Measurements from ENCODE around the gene ADAD2.

Gene ADAD2

DNA sequence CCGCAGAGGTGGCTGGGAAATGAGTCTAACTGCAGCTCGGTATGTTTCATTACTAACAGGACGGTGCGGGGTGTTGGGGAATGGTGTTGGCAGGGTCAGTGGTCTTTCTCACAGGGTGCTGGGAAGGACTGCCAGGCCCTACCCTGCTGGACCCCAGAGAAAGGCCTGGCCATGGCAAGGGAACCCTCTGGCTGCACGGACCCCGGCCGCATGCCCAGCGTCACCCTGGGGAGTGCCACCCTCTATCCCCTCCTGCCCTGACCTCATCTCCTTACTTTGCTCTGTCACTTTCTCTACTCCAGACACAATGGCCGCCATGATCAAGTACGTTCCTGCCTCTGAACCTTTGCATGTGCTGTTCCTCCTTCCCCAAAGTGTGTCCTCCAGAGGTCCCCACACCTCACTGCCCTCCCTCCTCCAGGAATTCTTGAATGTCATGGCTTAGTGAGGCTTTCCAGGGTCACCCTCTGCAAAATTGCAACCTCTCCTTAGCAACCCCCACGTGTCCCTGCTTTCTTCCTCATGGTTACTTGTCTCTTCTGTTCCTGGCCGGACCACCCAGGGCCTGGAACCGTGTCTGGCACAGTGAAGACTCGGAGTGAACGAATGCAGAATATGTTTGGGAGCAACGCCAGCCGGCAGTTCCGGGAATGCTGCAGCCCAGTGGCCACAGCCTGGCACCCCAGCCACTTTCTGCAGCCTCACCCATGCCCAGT is 15.2 kb downstream of the ADAD2 start:
- no peak for DNase-seq (ENCODE audit: low read depth)
- no peak overlapping the region for H3K4me3 ChIP-seq (ENCODE audit: low read depth, low read length)
- TF ChIP-seq, protein P1, sequence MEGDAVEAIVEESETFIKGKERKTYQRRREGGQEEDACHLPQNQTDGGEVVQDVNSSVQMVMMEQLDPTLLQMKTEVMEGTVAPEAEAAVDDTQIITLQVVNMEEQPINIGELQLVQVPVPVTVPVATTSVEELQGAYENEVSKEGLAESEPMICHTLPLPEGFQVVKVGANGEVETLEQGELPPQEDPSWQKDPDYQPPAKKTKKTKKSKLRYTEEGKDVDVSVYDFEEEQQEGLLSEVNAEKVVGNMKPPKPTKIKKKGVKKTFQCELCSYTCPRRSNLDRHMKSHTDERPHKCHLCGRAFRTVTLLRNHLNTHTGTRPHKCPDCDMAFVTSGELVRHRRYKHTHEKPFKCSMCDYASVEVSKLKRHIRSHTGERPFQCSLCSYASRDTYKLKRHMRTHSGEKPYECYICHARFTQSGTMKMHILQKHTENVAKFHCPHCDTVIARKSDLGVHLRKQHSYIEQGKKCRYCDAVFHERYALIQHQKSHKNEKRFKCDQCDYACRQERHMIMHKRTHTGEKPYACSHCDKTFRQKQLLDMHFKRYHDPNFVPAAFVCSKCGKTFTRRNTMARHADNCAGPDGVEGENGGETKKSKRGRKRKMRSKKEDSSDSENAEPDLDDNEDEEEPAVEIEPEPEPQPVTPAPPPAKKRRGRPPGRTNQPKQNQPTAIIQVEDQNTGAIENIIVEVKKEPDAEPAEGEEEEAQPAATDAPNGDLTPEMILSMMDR (IDR thresholded peaks at IDR 0.05; ENCODE audit: insufficient read depth, low read depth, low read length, missing control alignments): no peak

DNA sequence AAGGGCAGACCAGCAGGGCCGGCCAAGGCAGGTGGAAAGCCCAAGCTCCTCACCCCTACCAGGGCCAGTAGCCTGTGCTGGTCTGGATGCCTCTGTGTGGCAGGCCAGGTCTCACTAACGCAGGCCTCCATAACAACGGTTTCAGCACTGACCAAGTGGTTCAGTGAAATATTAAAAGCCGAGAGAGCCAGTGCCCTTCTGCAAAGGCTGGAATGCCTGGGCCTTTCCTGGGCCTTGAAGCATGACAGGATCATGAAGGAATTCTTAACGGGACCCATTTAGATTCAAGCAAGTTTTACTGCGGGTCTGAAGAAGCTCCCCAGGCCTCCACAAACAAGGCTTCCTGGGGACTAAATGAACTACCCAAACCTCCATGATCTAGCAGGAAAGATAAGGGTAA is 16.3 kb downstream of the ADAD2 start:
- no peak for DNase-seq (ENCODE audit: low read depth)
- TF ChIP-seq, protein P1 (IDR thresholded peaks at IDR 0.05; ENCODE audit: insufficient read depth, low read depth, low read length, missing control alignments): no peak
- no peak overlapping the region for H3K4me3 ChIP-seq (ENCODE audit: low read depth, low read length)

- no peak overlapping the region for H3K4me3 ChIP-seq (ENCODE audit: low read depth, low read length)
- DNase-seq (ENCODE audit: low read depth): no peak
- TF ChIP-seq, protein P1 (IDR thresholded peaks at IDR 0.05; ENCODE audit: insufficient read depth, low read depth, low read length, missing control alignments): no peak
Measured at GRCh38 chr16:84207879-84208278, 16.9 kb downstream of the ADAD2 start.

DNA sequence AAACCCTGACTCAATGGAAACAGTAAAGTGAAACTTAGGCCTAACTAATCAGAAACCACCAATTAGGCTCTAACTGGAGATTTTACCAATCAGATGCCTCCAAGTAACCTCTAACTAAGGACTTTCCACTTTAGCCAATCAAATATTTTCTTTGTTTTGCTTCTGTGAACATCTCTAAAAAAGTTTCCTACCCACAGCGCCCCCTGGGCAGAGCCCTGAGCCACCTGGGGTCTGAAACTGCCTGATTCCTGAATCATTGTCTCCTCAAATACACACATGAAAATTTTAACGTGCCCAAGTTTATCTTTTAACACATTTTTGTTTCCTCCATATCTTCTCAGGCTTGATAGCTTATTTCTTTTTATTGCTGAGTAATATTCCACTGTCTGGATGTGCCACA is 19.0 kb downstream of the ADAD2 start:
- TF ChIP-seq, protein P1 (IDR thresholded peaks at IDR 0.05; ENCODE audit: insufficient read depth, low read depth, low read length, missing control alignments): no peak
- no peak overlapping the region for H3K4me3 ChIP-seq (ENCODE audit: low read depth, low read length)
- no peak for DNase-seq (ENCODE audit: low read depth)

- no peak for DNase-seq (ENCODE audit: low read depth)
- H3K4me3 ChIP-seq (ENCODE audit: low read depth, low read length): no peak overlapping the region
- TF ChIP-seq, protein P1 (IDR thresholded peaks at IDR 0.05; ENCODE audit: insufficient read depth, low read depth, low read length, missing control alignments): no peak
Measured at GRCh38 chr16:84212154-84212553, 21.2 kb downstream of the ADAD2 start.

- H3K4me3 ChIP-seq (ENCODE audit: low read depth, low read length): no peak overlapping the region
- TF ChIP-seq, protein P1 (IDR thresholded peaks at IDR 0.05; ENCODE audit: insufficient read depth, low read depth, low read length, missing control alignments): no peak
- DNase-seq (ENCODE audit: low read depth): no peak
Measured at GRCh38 chr16:84212631-84213030, 21.7 kb downstream of the ADAD2 start.

All from GM12865 (cell line).